NB4 (cell line): Measurements from ENCODE around the gene C1QTNF1.

ENCODE experiments used
- MYC ChIP-seq: IDR thresholded peaks from 2 replicates; pipeline ENCODE4 v1.6.1; 2011; ENCODE audit warnings: low read depth, low read length
- POLR2A ChIP-seq: IDR thresholded peaks from 2 replicates; pipeline ENCODE4 v1.6.1; 2011; ENCODE audit warnings: mild to moderate bottlenecking; ENCODE audit not compliant: insufficient read length; ENCODE audit errors: extremely low read depth
- TF ChIP-seq, protein P1 (sequence below): IDR thresholded peaks from one replicate; pipeline ENCODE4 v1.5.1; 2012; ENCODE audit warnings: low read depth, low read length
- TF ChIP-seq, protein P2 (sequence below): IDR thresholded peaks from 2 replicates; pipeline ENCODE4 v1.6.1; 2011; ENCODE audit warnings: low read depth, low read length

DNA sequence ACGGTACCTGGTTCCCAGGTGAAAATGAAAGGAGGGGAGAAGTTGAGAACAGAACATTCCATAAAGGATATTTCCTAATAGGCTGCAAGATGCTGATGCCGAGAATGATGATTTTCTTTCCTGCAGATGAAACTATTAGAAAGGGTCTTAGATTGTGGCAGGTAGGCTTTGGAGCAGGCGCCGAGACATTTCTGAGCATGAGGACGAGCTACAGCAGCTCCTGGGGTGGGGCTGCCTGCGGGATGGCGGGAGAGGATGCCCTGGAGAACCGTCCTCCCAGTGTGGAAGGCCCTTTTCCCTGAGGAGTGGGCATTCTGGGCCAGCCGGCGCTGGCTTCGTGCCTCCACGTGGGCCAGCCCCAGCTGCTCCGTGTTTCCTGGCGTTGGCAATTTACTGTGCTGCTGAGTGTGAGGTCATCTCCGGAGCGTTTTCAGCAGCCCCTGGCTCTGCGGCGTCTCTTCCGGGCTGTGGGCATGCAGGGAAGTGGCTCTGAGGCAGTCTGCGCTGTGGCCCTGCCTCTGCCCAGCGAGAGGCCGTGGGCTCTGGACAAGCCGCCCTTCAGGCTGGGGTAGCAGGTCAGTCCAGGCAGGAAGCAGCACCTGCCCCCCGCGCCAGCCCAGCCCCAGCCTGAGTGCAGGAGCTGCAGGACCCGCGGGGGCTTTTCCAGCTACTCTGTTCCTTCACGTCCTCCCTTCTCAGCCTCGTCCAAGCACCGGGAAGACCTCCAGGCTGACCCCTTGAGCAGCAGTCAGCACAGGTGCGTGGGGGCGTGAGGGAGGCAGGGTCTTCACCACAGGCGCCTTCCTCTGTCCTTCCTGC, 62.8 kb downstream of the C1QTNF1 start:
- TF ChIP-seq, protein P1, sequence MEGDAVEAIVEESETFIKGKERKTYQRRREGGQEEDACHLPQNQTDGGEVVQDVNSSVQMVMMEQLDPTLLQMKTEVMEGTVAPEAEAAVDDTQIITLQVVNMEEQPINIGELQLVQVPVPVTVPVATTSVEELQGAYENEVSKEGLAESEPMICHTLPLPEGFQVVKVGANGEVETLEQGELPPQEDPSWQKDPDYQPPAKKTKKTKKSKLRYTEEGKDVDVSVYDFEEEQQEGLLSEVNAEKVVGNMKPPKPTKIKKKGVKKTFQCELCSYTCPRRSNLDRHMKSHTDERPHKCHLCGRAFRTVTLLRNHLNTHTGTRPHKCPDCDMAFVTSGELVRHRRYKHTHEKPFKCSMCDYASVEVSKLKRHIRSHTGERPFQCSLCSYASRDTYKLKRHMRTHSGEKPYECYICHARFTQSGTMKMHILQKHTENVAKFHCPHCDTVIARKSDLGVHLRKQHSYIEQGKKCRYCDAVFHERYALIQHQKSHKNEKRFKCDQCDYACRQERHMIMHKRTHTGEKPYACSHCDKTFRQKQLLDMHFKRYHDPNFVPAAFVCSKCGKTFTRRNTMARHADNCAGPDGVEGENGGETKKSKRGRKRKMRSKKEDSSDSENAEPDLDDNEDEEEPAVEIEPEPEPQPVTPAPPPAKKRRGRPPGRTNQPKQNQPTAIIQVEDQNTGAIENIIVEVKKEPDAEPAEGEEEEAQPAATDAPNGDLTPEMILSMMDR: no peak
- TF ChIP-seq POLR2A (no peak), MYC (no peak)
- TF ChIP-seq, protein P2, sequence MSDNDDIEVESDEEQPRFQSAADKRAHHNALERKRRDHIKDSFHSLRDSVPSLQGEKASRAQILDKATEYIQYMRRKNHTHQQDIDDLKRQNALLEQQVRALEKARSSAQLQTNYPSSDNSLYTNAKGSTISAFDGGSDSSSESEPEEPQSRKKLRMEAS: no peak
